Lower leg skin (tissue), 4 donors: ENCODE measurements around the gene YWHAH. TPM values are rescaled to one million over a fixed set of nuclear protein-coding genes. Genes with fewer than 3 reads are reported as not detected.

ENCODE experiments used
- DNase-seq, 2 donors: peaks; one replicate each; pipeline ENCODE4 v3.0.0-alpha.2; 2019; ENCODE audit warnings: low spot score in 2 of 2
- H3K4me3 ChIP-seq: fragments of 200-600 bp; sonication (generic); 2 replicates; pipeline ENCODE4 v1.5.1; 2017; ENCODE audit warnings: mild to moderate bottlenecking, low read depth; ENCODE audit not compliant: poor library complexity, severe bottlenecking
- POLR2A ChIP-seq, 2 donors: fragments of 450-650 bp; IDR thresholded peaks; one replicate each; pipeline ENCODE4 v1.6.1; 2016 to 2017; ENCODE audit warnings: antibody characterized with exemption in 2 of 2, mild to moderate bottlenecking in 1 of 2, moderate library complexity in 1 of 2
- WGBS, 2 donors: methylation state at CpG; one replicate each; pipeline ENCODE4 v1.1.5; 2018; 5-methylcytosine and 5-hydroxymethylcytosine counted together
- intact Hi-C: fragments of 100-400 bp; cut with DNase I; formaldehyde crosslinking; loops from one replicate; pipeline ENCODE4 v1.15.0; 2023; ENCODE audit warnings: low total_unique reads
- total RNA-seq, 4 donors: library from RNA; depleted of rRNA; stranded (reverse); fragments of >200 nt; gene quantifications; one replicate each; pipeline ENCODE4 v1.1.0, GENCODE V29; 2016
- TF ChIP-seq, protein P1 (sequence below), 3 donors: fragments of 450-650 bp; IDR thresholded peaks; one replicate each; pipeline ENCODE4 v1.5.1; 2016; ENCODE audit warnings: antibody characterized with exemption in 3 of 3, mild to moderate bottlenecking in 3 of 3, moderate library complexity in 2 of 3

YWHAH gene
- total RNA-seq, 4 donors from 2014 or later = 57.8 to 94.0 (median 80.7) TPM

DNA sequence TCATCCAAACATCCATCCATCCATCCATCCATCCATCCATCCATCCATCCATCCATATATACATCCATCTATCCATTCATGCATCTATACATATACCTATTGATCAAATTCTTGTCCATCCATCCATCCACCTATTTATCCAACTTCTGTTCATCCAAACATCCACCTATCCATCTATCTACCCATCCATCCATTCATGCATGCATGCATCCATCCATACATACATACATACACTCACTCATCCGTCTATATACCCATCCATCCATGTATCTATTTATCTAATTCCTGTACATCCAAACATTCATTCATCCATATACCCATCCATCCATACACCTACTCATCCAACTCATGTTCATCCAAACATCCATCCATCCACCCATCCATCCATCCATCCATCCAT is 19.3 kb upstream of the YWHAH start:
- intact Hi-C loops = no loop called here
- WGBS, 2 donors = 93 to 95% methylated on average over 1 of the region's 1 CpG
- DNase-seq = no peak
- no peak overlapping the region for H3K4me3 ChIP-seq
- TF ChIP-seq POLR2A (IDR thresholded peaks at IDR 0.05) = no peak
- TF ChIP-seq, protein P1, sequence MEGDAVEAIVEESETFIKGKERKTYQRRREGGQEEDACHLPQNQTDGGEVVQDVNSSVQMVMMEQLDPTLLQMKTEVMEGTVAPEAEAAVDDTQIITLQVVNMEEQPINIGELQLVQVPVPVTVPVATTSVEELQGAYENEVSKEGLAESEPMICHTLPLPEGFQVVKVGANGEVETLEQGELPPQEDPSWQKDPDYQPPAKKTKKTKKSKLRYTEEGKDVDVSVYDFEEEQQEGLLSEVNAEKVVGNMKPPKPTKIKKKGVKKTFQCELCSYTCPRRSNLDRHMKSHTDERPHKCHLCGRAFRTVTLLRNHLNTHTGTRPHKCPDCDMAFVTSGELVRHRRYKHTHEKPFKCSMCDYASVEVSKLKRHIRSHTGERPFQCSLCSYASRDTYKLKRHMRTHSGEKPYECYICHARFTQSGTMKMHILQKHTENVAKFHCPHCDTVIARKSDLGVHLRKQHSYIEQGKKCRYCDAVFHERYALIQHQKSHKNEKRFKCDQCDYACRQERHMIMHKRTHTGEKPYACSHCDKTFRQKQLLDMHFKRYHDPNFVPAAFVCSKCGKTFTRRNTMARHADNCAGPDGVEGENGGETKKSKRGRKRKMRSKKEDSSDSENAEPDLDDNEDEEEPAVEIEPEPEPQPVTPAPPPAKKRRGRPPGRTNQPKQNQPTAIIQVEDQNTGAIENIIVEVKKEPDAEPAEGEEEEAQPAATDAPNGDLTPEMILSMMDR (IDR thresholded peaks at IDR 0.05) = no peak

DNA sequence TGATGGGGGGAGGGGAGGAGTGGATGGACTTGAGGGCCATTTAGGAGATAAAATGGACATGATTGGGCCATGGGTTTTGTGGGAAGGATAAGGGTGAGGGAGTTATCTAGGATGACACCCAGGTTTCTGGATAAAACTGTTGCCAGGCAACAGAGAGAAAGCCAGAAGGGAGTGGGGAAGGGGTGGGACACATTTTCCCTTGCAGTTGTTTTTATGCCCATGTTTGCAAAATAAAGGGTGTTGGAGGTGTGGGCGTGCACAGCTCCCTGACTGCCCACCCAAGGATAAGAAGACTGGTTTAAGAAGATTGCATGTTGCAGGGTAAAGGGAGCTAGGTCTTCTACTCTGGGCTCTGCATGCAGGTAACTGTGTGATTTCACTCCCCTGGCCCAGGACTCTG is 18.3 kb upstream of the YWHAH start:
- WGBS, 2 donors = 73 to 76% methylated on average over 1 of the region's 1 CpG
- no peak for DNase-seq
- intact Hi-C loops = no loop called here
- no peak overlapping the region for H3K4me3 ChIP-seq
- TF ChIP-seq, protein P1 (IDR thresholded peaks at IDR 0.05) = no peak
- TF ChIP-seq POLR2A (IDR thresholded peaks at IDR 0.05) = no peak

DNA sequence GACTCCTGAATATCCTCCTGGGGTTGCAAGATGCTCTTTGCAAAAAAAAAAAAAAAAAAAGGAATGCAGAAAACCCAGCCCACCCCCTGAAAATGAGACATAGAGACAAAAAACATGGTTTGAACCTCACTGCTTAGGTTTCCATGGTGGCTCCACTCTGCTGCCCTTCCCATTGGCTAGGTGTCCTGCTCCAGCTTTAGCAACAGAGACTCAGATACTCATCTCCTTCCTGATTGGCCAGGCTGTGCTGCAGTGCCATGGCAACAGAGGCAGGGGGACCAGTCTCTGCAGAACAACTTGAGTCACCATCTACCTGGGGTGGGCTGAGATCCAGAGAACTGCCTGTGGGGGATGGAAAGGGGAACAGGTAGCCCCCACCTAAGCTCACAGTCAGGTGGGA is 17.4 kb upstream of the YWHAH start:
- intact Hi-C loops = no loop called here
- no peak overlapping the region for H3K4me3 ChIP-seq
- TF ChIP-seq, protein P1 (IDR thresholded peaks at IDR 0.05) = no peak
- TF ChIP-seq POLR2A (IDR thresholded peaks at IDR 0.05) = no peak
- DNase-seq = no peak

DNA sequence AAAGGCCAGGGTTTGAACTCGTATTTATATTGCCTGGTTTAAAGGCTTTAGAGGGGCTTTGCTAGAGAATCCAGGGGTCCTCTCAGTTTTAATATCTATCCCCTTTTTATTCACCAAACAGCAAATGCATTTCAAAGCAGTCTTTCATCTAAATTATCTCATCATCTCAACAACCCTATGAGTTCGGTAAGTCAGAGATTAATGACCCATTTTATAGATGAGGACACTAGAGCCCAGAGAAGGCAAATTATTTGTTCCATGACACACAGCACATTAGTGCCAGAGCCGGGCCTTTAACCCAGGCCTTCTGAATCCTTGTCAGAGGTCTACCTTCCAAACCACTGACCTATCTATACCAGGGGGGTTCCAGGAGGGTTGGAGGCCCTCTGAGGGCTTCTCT is 16.8 kb upstream of the YWHAH start:
- no peak for DNase-seq
- WGBS, 2 donors = 80 to 82% methylated on average over 3 of the region's 3 CpGs
- TF ChIP-seq POLR2A (IDR thresholded peaks at IDR 0.05) = no peak
- TF ChIP-seq, protein P1 (IDR thresholded peaks at IDR 0.05) = no peak
- intact Hi-C loops = no loop called here
- no peak overlapping the region for H3K4me3 ChIP-seq

DNA sequence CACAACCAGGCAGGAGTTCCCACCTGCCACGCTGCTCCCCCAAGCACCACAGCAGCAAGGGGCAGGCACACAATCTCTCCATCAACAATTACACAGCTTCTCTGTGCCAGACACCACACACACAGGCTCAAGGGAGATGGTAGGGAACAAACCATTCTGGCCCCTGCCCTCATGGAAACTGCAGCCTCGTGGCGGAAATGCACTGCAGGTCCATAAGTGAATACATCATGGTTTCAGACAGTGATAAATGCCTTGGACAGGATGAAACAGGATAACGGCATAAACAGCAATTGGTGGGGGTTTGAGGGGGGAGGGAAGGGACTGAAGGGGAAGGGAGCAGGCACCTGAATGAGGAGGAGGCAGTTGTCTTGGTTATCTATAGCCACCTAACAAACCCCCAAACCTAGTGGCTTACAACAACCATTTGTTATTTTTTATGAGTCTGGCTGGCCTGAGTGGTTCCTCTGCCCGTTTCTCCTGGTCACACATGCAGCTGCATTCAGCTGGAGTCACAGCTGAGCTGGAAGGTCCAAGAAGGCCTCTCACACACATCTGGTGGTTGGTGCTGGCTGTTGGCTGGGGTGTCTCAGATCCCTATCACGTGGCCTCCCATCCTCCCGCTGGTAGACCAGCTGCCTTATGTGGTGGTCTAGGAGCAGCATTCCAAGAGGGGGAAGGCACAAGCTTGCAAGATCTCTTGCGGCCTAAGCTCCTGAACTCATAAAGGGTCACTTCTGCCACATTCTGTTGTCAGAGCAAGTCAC is 15.0 kb upstream of the YWHAH start:
- no peak for DNase-seq
- intact Hi-C loops = no loop called here
- 65 to 69% methylated on average over 8 of the region's 8 CpGs for WGBS, 2 donors
- H3K4me3 ChIP-seq = no peak overlapping the region
- TF ChIP-seq POLR2A (IDR thresholded peaks at IDR 0.05) = no peak

DNA sequence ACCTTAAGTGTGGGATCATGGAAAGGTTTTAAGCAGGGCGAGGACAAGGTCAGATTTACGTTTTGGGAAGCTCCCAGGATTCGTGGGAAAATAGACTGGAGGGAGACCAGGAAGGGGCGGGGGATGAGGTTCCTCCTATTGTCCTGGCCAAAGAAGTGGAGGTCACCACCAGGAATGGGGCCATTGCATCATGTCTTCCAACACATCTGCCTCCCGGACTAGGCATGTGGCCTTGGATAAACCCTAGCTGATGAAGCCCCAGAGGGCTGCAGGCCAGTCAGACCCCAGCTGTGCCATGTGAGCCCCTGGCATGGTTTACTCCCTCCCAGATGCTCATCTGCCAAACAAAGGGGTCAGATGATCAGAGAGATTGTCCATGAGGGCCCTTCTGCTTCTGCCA is 11.5 kb upstream of the YWHAH start:
- no peak for TF ChIP-seq POLR2A (IDR thresholded peaks at IDR 0.05)
- TF ChIP-seq, protein P1 (IDR thresholded peaks at IDR 0.05) = no peak
- no peak for DNase-seq
- intact Hi-C loops = no loop called here
- no peak overlapping the region for H3K4me3 ChIP-seq
- WGBS, 2 donors = 59 to 68% methylated on average over 5 of the region's 5 CpGs
